ENCODE data around the gene ZDHHC14.

ZDHHC14 gene

GRCh38 chr6:157602521-157603295, 221.7 kb downstream of the ZDHHC14 start:
- no peak for ATAC-seq
- no peak for TF ChIP-seq ESRRG (CRISPR knock-in tag; IDR thresholded peaks at IDR 0.05)
- no peak for TF ChIP-seq ZNF565 (CRISPR knock-in tag; conservative IDR thresholded peaks at IDR 0.05; ENCODE audit: low read depth)

GRCh38 chr6:157603314-157603940, 222.4 kb downstream of the ZDHHC14 start:
- ATAC-seq, result no peak
- TF ChIP-seq CREB5 (CRISPR knock-in tag; IDR thresholded peaks at IDR 0.05; ENCODE audit: low read depth) (no peak), TOX (CRISPR knock-in tag; IDR thresholded peaks at IDR 0.05; ENCODE audit: borderline replicate concordance) (no peak), SNAI2 (CRISPR knock-in tag; IDR thresholded peaks at IDR 0.05) (no peak), CSRNP3 (CRISPR knock-in tag; IDR thresholded peaks at IDR 0.05) (no peak), PPARA (CRISPR knock-in tag; IDR thresholded peaks at IDR 0.05; ENCODE audit: borderline replicate concordance) (no peak), BACH2 (CRISPR knock-in tag; IDR thresholded peaks at IDR 0.05; ENCODE audit: borderline replicate concordance) (no peak), ESRRG (CRISPR knock-in tag; IDR thresholded peaks at IDR 0.05) (no peak), RARB (CRISPR knock-in tag; IDR thresholded peaks at IDR 0.05) (no peak), PATZ1 (CRISPR knock-in tag; IDR thresholded peaks at IDR 0.05; ENCODE audit: borderline replicate concordance) (no peak), OSR1 (CRISPR knock-in tag; IDR thresholded peaks at IDR 0.05) (no peak), ZC3H10 (CRISPR knock-in tag; IDR thresholded peaks at IDR 0.05) (no peak), ISL1 (CRISPR knock-in tag; IDR thresholded peaks at IDR 0.05) (no peak), TSHZ2 (CRISPR knock-in tag; IDR thresholded peaks at IDR 0.05) (no peak), POU6F1 (CRISPR knock-in tag; IDR thresholded peaks at IDR 0.05; ENCODE audit: borderline replicate concordance, low read depth) (no peak), ZFP3 (CRISPR knock-in tag; IDR thresholded peaks at IDR 0.05) (no peak), CSDC2 (CRISPR knock-in tag; IDR thresholded peaks at IDR 0.05) (no peak), ZFP30 (CRISPR knock-in tag; IDR thresholded peaks at IDR 0.05) (no peak), ZNF565 (CRISPR knock-in tag; conservative IDR thresholded peaks at IDR 0.05; ENCODE audit: low read depth) (no peak), GLIS3 (CRISPR knock-in tag; IDR thresholded peaks at IDR 0.05) (no peak), TCF4 (CRISPR knock-in tag; IDR thresholded peaks at IDR 0.05; ENCODE audit: borderline replicate concordance) (no peak)

- no peak for ATAC-seq
- TF ChIP-seq RARB (CRISPR knock-in tag; IDR thresholded peaks at IDR 0.05) (no peak), TCF4 (CRISPR knock-in tag; IDR thresholded peaks at IDR 0.05; ENCODE audit: borderline replicate concordance) (no peak), CSDC2 (CRISPR knock-in tag; IDR thresholded peaks at IDR 0.05) (no peak), CSRNP3 (CRISPR knock-in tag; IDR thresholded peaks at IDR 0.05) (no peak), TSHZ2 (CRISPR knock-in tag; IDR thresholded peaks at IDR 0.05) (no peak), SNAI2 (CRISPR knock-in tag; IDR thresholded peaks at IDR 0.05) (no peak), ZFP3 (CRISPR knock-in tag; IDR thresholded peaks at IDR 0.05) (no peak), ARNTL (CRISPR knock-in tag; IDR thresholded peaks at IDR 0.05; ENCODE audit: borderline replicate concordance, low read depth) (no peak)
These were observed 223.0 kb downstream of the ZDHHC14 start for GRCh38 chr6:157603971-157604370.

Measured in SK-N-SH treated with all-trans-retinoic acid at 6 μM for 48 hours (cell line).